Heart left ventricle (tissue), 13 donors: Measurements from ENCODE around the gene HELZ2.

Experiments used
- CTCF ChIP-seq, 12 donors: fragments of 200-600 bp; sonication (generic) in 4 of 12; IDR thresholded peaks; one replicate each; pipeline versions ENCODE4 v1.5.0 to v1.8.0; 2018 to 2022; ENCODE audit warnings: antibody characterized with exemption in 12 of 12, mild to moderate bottlenecking in 5 of 12
- POLR2A ChIP-seq, 2 donors: fragments of 450-650 bp; IDR thresholded peaks; one replicate each; pipeline ENCODE4 v1.6.1; 2017; ENCODE audit warnings: antibody characterized with exemption in 2 of 2, mild to moderate bottlenecking in 2 of 2, moderate library complexity in 2 of 2
- donor health status: ischemic (EF 13 %, LVEDD 7.1; RV severe dilation, severe dysfunction).
- donor health status: DM: no; HTN: yes; CAD: no.
- donor health status: DM: no; HTN: no; CAD: no.
- donor health status: ischemic (EF 25% LVEDD 6.9; RV normal size, moderate dysfunction).
- donor health status: ischemic (EF 25% LVEDD 5.7; RV mildly dilated, moderate dysfunction).
- donor health status: ischemic (EF 35%, LVEDD 5.7; RV mildly dilated, moderate dysfunction).
- donor health status: nonischemic (EF 11% LVEDD 7.7; RV severe dilation, severe dysfunction).
- donor health status: DM: yes; HTN: yes; CAD: no.
- donor health status: PGD.
- donor health status: ischemic (EF 29% LVEDD 5.4; RV normal size, mild dysfunction).
- donor health status: nonischemic (EF 23%, LVEDD 6.1; RV moderate dilation, normal function).

DNA sequence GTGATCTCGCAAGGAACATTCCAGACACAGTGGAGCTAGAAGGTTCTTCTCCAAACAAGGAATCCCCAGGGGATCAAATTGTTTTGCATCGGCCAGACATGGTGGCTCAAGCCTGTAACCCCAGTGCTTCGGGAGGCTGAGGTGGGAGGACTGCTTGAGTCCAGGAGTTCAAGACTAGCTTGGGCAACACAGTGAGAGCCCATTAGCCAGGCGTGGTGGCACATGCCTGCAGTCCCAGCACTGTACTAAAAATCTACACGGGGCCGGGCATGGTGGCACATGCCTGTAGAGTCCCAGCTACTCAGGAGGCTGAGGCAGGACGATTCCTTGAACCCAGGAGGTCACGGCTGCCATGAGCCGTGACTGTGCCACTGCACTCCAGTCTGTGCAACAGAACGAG is 37.6 kb upstream of the HELZ2 start:
- TF ChIP-seq CTCF (IDR thresholded peaks at IDR 0.05) (no peak), POLR2A (IDR thresholded peaks at IDR 0.05) (no peak)
